Right renal cortex interstitium (tissue), 3 donors: ENCODE results near the gene TYSND1. TPM values are rescaled to one million over a fixed set of nuclear protein-coding genes. Genes with fewer than 3 reads are reported as not detected.
"Not testable (repeated sequence)": the region's sequence is repeated elsewhere in the genome, so short reads cannot be mapped to it uniquely, and the experiment has no call there.

Experiments used
- DNase-seq, 3 donors: peaks; one replicate each; pipeline ENCODE4 v3.0.0-alpha.2; 2013; ENCODE audit warnings: low read depth in 3 of 3, low spot score in 2 of 3
- polyA plus RNA-seq, 3 donors: library from polyadenylated mRNA; unstranded; fragments of 120-200 nt; gene quantifications; one replicate each; pipeline ENCODE4 v1.2.1, GENCODE V29; 2013; ENCODE audit not compliant: insufficient read length in 3 of 3

Gene TYSND1
- polyA plus RNA-seq, 3 donors = 9.1 to 11.5 (median 10.3) TPM

DNA sequence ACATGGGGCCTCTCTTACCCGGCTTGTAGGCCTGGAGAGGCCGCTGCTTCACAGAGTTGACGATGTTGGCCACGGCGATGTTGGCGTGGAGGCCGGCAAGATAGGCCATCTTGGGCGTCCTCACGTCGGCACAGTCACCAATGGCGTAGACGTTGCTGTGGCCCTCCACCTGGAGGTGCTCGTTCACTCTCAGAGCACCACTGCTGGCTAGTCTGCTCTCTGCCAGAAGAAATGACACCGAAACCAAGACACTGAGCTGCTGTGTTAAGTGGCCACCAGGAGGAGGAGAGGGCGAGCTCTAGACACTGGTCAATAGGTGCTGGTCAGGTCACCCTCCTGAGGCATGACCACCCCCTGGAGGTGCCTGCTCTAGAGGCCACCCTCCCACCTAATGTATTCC, 31.6 kb downstream of the TYSND1 start:
- DNase-seq = no peak

GRCh38 chr10:70112071-70112470, 34.4 kb downstream of the TYSND1 start:
- DNase-seq = no peak

GRCh38 chr10:70111496-70111895, 35.0 kb downstream of the TYSND1 start:
- DNase-seq = no peak

- no peak for DNase-seq
These were observed 37.3 kb downstream of the TYSND1 start for GRCh38 chr10:70109064-70109729.

DNA sequence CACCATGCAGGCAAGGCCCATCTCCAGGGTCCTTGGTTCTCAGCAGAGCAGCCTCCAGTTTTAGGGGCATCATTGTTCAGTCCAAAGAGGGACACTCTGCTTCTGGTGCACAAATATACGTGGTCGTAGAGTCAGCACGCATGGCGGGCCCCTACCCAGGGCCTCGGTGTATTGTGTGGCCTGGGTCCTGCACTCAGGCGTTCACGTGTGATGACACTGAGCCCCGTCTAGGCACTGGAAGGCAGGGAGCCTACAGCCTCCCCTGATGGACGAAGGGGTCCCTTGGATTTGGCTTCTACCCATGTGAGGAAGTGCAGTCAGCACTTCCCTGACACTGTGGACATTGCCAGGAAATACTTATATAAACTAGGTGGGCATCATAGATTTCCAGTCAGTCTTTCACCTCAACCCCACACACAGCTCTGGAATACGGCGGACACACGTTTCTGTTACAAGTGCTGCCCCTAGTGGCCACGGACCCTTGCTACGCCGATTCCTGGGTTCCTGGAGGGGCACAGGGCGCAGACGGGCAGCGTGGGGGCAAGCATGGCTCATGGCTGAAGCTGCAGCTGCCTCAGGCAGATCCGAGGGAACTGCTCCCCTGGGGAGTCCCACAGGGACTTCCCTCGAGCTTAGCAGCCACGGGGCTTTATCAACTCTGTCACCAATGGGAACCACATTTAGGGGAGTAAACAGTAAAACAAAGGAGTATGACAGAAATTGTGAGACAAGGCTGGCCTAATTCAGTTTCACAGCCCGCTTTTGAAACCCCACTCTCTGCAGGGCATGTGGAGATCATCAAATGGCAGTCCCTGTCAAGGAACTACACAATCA, 39.3 kb downstream of the TYSND1 start:
- no peak for DNase-seq

GRCh38 chr10:70101668-70102067, 44.8 kb downstream of the TYSND1 start:
- no peak for DNase-seq

DNA sequence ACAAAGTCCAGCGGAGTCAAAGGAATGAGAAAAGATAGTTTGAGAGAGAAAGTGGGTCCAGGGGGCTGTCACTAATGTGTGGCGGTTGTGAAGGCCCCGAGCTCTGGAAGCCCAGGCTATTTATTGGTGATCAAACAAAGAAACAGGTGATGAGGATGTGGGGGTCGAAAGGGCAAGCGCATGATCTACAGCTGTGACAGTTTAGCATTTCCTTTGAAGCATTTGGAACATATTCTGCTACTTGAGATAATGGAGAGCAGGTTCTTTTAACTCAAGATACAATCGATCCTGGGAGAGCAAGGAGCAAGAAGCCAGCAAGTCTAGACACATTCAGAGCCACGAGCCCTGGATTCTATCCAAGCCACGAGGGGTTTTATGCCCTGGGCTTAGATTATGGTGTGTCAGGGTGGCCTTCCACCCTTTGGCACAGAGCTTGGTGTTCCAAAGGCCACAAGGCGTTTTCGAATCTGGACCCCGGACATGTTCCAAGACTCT, 45.4 kb downstream of the TYSND1 start:
- DNase-seq = not testable (repeated sequence)

- DNase-seq = no peak
These were observed 48.2 kb downstream of the TYSND1 start for GRCh38 chr10:70098271-70098670.

DNA sequence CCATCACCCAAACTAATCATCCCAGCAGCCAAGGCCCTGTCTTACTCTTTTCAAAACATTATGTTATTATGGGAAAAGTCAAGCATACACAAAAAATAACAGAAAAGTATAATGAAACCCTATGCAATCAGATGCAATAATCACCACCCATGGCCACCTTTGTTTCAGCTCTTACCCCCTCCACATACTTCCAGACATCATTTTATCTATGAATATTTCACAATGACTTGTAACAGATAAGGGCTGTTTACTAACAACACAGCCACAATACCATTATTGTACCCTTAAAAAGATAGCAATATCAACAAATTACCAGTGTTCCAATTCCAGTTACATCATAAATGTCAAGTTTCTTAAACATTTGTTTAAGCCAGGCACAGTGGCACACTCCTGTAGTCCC, 49.0 kb downstream of the TYSND1 start:
- DNase-seq = no peak

- DNase-seq = no peak
These were observed 49.6 kb downstream of the TYSND1 start for GRCh38 chr10:70096705-70097420.

- DNase-seq = no peak
These were observed 50.3 kb downstream of the TYSND1 start for GRCh38 chr10:70096016-70096704.

DNA sequence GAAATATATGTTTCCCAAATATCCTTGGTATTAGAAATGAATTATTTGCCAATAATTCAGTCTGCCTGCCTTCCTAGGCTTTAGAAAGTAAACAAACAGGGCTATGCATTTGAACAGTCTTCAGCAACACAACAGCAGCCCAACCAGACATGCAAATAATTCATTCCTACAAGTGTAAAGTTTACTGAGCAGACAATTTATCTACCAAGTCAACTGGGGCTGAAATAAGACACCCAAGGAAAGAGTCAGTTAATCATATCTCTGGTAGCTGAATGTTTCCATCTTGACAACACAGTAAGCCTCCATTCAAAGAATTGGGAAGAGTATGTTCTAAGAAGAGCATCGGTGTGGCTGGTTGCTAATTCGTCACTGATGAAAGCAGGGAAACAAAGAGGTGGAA, 52.2 kb downstream of the TYSND1 start:
- DNase-seq = no peak

DNA sequence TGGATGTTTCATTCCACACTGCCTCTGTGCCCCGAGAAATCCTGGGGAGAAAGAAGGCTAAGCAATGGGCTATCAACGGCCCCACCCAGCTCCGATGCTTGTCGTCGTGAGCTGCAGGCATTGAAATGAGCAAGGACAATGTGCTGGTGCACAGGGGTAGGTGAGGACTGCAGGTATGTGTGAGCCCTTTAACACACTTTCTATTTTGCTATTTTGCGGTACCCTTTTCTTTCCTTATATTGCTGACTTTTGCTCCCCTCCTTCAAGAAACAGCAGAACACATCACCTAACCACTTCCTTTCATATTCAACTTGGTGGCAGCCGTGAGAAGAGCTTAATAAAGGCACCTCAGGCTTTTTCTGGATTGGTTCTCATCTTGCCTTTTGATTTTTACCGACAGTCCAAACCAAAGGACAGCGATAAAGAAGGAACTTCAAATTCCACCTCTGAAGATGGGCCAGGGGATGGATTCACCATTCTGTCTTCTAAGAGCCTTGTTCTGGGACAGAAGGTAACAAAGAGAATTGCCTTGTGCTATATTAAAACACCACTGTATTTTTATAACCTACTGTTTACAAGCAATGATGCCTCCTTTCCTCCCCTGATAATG, 53.1 kb downstream of the TYSND1 start:
- DNase-seq = no peak

DNA sequence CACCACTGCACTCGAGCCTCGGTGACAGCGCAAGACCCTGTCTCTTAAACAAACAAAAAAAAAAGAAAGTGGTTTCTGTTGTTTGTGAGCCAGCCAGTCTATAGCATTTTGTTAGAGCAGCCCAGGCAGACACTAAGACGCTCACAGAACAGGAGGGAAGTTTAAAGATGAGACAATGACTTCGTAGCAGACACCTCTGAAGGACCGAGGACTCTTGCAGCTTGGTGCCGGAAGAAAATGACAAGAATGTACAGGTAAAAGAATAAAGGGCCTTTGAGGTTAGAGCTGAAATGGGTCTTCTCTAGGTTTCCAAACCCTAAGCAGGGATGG, 54.1 kb downstream of the TYSND1 start:
- DNase-seq = no peak

GRCh38 chr10:70090951-70091350, 55.5 kb downstream of the TYSND1 start:
- no peak for DNase-seq

DNA sequence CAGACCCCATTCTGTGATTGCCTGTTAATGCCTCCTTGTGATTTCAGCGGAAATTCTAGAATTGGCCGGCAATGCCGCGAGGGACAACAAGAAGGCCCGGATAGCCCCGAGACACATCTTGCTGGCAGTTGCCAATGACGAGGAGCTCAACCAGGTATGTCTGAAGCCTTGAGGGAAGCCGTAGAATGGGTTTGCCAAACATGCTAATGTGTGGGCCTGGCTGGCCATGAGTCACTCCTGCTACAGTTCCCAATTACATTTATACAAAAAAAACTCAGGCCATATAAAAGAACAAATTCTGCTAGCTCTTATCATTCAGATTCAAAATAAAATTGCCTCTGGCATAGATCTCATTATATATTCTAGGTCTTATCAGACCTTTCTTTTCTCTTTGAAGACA, 56.5 kb downstream of the TYSND1 start:
- no peak for DNase-seq

- DNase-seq = no peak
These were observed 58.2 kb downstream of the TYSND1 start for GRCh38 chr10:70088308-70088698.
